Esophagus muscularis mucosa (tissue), 4 donors: Measurements from ENCODE around the gene CDC40. TPM values are rescaled to one million over a fixed set of nuclear protein-coding genes. Genes with fewer than 3 reads are reported as not detected.

Experiments used
- DNase-seq: peaks from one replicate; pipeline ENCODE4 v3.0.0-alpha.2; 2017; ENCODE audit errors: extremely low spot score
- H3K27ac ChIP-seq, 4 donors: fragments of 200-600 bp; sonication (generic); replicated peaks in 1 of 4; 1 replicate in 3 of 4; 2 replicates in 1 of 4; pipeline ENCODE4 v1.5.1; 2016 to 2019; ENCODE audit warnings: mild to moderate bottlenecking in 1 of 4
- H3K27me3 ChIP-seq, 4 donors: fragments of 200-600 bp; sonication (generic); one replicate each; pipeline versions ENCODE4 v1.5.1 to v1.6.0; 2016 to 2019
- H3K36me3 ChIP-seq, 4 donors: fragments of 200-600 bp; sonication (generic); one replicate each; pipeline ENCODE4 v1.5.1; 2016 to 2019
- H3K4me1 ChIP-seq, 4 donors: fragments of 200-600 bp; sonication (generic); one replicate each; pipeline ENCODE4 v1.5.1; 2016 to 2019
- H3K4me3 ChIP-seq, 4 donors: fragments of 200-600 bp; sonication (generic); 1 replicate in 2 of 4; 2 replicates in 2 of 4; pipeline ENCODE4 v1.5.1; 2016 to 2019; ENCODE audit warnings: mild to moderate bottlenecking in 4 of 4, moderate library complexity in 1 of 4
- H3K9me3 ChIP-seq, 4 donors: fragments of 200-600 bp; sonication (generic); 1 replicate in 3 of 4; 2 replicates in 1 of 4; pipeline ENCODE4 v1.5.1; 2016 to 2019
- CTCF ChIP-seq, 3 experiments: fragments of 200-600 bp in 2 of 3; fragments of 450-650 bp in 1 of 3; sonication (generic) in 2 of 3; IDR thresholded peaks; one replicate each; pipeline ENCODE4 v1.5.1; 2017 to 2019; ENCODE audit warnings: antibody characterized with exemption in 3 of 3, mild to moderate bottlenecking in 2 of 3, moderate library complexity in 1 of 3
- EP300 ChIP-seq: sonication (generic); formaldehyde crosslinking; IDR thresholded peaks from one replicate; pipeline ENCODE4 v1.6.1; 2017; ENCODE audit warnings: antibody characterized with exemption
- POLR2A ChIP-seq: fragments of 450-650 bp; IDR thresholded peaks from one replicate; pipeline ENCODE4 v1.6.1; 2017; ENCODE audit warnings: antibody characterized with exemption, moderate library complexity, mild to moderate bottlenecking, low read depth
- POLR2AphosphoS5 ChIP-seq, 2 donors: sonication (generic); formaldehyde crosslinking; IDR thresholded peaks; one replicate each; pipeline ENCODE4 v1.6.1; 2017; ENCODE audit warnings: antibody characterized with exemption in 2 of 2
- WGBS: methylation state at CpG from one replicate; pipeline ENCODE4 v1.1.5; 2018; 5-methylcytosine and 5-hydroxymethylcytosine counted together
- intact Hi-C: fragments of 100-400 bp; cut with DNase I; formaldehyde crosslinking; loops from one replicate; pipeline ENCODE4 v1.15.1; 2023
- total RNA-seq, 4 donors: library from RNA; depleted of rRNA; stranded (reverse); fragments of >200 nt; gene quantifications; one replicate each; pipeline versions ENCODE4 v1.1.0 to v1.2.1, GENCODE V29; 2016

CDC40 gene
- total RNA-seq, 4 donors from 2014 or later, result 12.0 to 29.1 (median 15.2) TPM

- Histone ChIP-seq H3K27me3 (no peaks in the 10 kb centered on the region), H3K36me3 (peaks cover 0 to 5% (median 0%) of the 10 kb centered on the region in 4 donors), H3K27ac (no peak overlapping the region), H3K4me3 (no peak overlapping the region), H3K9me3 (no peaks in the 10 kb centered on the region), H3K4me1 (no peaks in the 10 kb centered on the region)
- WGBS, result 92% methylated on average over 3 of the region's 3 CpGs
- TF ChIP-seq POLR2A (no peak), CTCF (IDR thresholded peaks at IDR 0.05) (no peak), POLR2AphosphoS5 (IDR thresholded peaks at IDR 0.05) (no peak), EP300 (no peak)
- DNase-seq, result no peak
- intact Hi-C loops, result no loop called here
Measured at GRCh38 chr6:110265273-110265672, 85.0 kb downstream of the CDC40 start.

DNA sequence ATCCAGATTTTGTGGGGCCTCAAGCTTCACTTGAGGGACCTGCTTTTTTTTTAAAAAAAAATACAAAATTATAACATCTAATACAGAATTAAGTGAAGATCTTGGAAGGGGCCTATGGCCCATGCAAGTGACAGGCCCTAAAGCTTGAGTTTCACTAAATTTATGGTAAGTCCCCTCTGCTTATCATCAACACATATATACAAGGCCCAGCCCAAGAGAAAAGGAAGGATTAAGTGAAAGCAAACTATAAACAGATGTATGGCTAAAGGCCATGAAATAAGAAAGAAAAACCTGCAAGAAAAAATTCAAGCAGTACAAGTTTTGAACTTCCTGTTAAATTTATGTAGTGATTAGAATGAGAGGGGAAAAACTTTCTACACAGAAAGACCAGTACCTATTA, 86.8 kb downstream of the CDC40 start:
- Histone ChIP-seq H3K4me3 (no peak overlapping the region), H3K4me1 (no peaks in the 10 kb centered on the region), H3K36me3 (peaks cover 0 to 5% (median 0%) of the 10 kb centered on the region in 4 donors), H3K27me3 (no peaks in the 10 kb centered on the region), H3K9me3 (no peaks in the 10 kb centered on the region), H3K27ac (no peak overlapping the region)
- intact Hi-C loops, result no loop called here
- no peak for DNase-seq
- no peak for TF ChIP-seq POLR2AphosphoS5 (IDR thresholded peaks at IDR 0.05)
- TF ChIP-seq EP300, result no peak
- no peak for TF ChIP-seq POLR2A
- no peak for TF ChIP-seq CTCF (IDR thresholded peaks at IDR 0.05)

DNA sequence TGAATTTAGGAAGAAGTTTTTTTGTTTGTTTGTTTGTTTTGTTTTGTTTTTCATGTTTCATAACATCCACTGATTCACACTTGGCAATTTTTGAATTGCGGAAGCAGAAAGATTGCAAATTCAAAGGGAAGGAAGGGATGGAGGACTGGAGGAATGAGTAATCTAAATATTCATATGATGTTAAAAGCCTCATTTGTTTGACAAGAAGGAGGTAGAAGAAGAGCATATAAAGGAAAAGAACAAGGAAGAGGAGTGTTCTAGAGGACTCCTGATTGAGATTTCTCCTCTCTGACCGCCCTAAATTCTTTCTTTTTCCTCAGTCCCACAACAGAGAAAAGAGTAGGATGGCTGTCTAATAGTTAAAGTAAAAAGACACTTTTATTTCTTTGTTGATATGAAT, 89.4 kb downstream of the CDC40 start:
- no peak for DNase-seq
- Histone ChIP-seq H3K4me1 (no peaks in the 10 kb centered on the region), H3K36me3 (peaks cover 0 to 5% (median 0%) of the 10 kb centered on the region in 4 donors), H3K27me3 (no peaks in the 10 kb centered on the region), H3K4me3 (no peak overlapping the region), H3K27ac (no peak overlapping the region), H3K9me3 (no peaks in the 10 kb centered on the region)
- TF ChIP-seq CTCF (IDR thresholded peaks at IDR 0.05) (no peak), EP300 (no peak), POLR2A (no peak), POLR2AphosphoS5 (IDR thresholded peaks at IDR 0.05) (no peak)
- intact Hi-C loops, result no loop called here
- WGBS, result 87% methylated on average over 2 of the region's 2 CpGs

DNA sequence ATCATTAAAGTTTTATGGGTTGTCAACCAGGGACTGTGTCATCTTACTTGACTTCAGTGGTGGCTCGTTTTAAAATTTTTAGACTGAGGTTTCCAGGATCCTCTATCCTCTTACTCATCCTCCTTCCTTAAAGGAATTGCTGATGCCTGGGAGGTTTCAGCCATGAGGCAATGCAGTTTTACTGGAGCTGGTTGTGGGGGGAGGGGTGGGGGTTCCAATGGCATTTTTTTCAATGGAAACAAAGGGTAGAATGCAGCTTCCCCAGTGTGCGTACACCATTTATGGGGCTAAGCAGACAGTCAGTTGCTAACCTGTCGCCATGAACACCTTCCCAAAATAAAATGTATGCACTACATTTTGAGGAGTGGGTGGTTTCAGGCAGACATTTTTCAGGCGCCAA, 89.9 kb downstream of the CDC40 start:
- WGBS, result 75% methylated on average over 4 of the region's 4 CpGs
- H3K4me3 ChIP-seq, result no peak overlapping the region
- intact Hi-C loops, result no loop called here

More for the DNA sequence above, 89.9 kb downstream of the CDC40 start:
- Histone ChIP-seq H3K36me3 (peaks cover 0 to 4% (median 0%) of the 10 kb centered on the region in 4 donors), H3K27ac (no peak overlapping the region), H3K4me1 (no peaks in the 10 kb centered on the region), H3K27me3 (no peaks in the 10 kb centered on the region), H3K9me3 (no peaks in the 10 kb centered on the region)
- no peak for TF ChIP-seq EP300
- no peak for TF ChIP-seq CTCF (IDR thresholded peaks at IDR 0.05)
- no peak for TF ChIP-seq POLR2AphosphoS5 (IDR thresholded peaks at IDR 0.05)
- no peak for DNase-seq
